OCI-LY7 (cell line): ENCODE measurements around the gene SLC6A6.
A peak's percentile ranks its signal among the peaks of the same experiment; 100 is the strongest.

Source experiments
- CTCF ChIP-seq: fragments of 200-600 bp; sonication (generic); conservative IDR thresholded peaks from 2 replicates; pipeline ENCODE4 v1.5.1; 2014; ENCODE audit warnings: mild to moderate bottlenecking, antibody characterized with exemption, low read length, moderate library complexity, mixed read lengths
- EZH2phosphoT487 ChIP-seq: fragments of 200-600 bp; sonication (generic); IDR thresholded peaks from 2 replicates; pipeline ENCODE4 v1.6.1; 2018; ENCODE audit warnings: low read depth, borderline replicate concordance, mild to moderate bottlenecking, mixed run types, antibody characterized with exemption, low read length, moderate library complexity, mixed read lengths

- TF ChIP-seq CTCF: peak; percentile 84
- TF ChIP-seq EZH2phosphoT487: no peak
Observed at GRCh38 chr3:14508966-14509795, 106.8 kb downstream of the SLC6A6 start.
